Putamen (tissue), 1 donor: ENCODE data around the gene MTMR1.

Experiments
- DNase-seq: peaks from one replicate; pipeline ENCODE4 v3.0.0-alpha.2; 2016; ENCODE audit warnings: low spot score

Gene MTMR1

GRCh38 chrX:150762258-150763165, 69.3 kb downstream of the MTMR1 start:
- DNase-seq: no peak

DNA sequence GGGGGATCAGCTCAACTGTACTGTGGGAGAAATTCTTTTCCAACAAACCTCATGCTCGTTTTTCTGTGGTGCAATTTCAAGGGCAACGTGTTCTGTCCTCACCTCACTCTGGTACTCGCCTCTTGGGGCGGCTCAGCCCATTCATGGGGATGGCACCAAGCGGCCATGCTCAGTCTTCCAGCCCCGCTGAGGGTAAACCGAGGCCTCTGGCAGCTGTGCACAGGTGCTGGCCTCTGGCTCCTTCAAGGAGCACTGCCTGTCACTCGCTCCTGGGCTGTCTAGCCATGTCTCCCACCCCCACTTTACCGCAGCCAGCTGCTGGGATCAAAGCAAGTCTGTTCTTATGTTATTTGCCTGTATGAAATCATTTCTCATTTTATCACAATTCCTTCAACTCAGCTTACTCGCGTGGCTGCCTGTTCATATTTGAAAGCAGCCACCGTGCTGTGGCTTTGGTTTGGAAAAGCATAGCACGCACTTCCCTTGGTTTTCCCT, 70.2 kb downstream of the MTMR1 start:
- DNase-seq: no peak

GRCh38 chrX:150763810-150764209, 70.6 kb downstream of the MTMR1 start:
- DNase-seq: no peak

GRCh38 chrX:150765237-150765636, 72.0 kb downstream of the MTMR1 start:
- DNase-seq: no peak

DNA sequence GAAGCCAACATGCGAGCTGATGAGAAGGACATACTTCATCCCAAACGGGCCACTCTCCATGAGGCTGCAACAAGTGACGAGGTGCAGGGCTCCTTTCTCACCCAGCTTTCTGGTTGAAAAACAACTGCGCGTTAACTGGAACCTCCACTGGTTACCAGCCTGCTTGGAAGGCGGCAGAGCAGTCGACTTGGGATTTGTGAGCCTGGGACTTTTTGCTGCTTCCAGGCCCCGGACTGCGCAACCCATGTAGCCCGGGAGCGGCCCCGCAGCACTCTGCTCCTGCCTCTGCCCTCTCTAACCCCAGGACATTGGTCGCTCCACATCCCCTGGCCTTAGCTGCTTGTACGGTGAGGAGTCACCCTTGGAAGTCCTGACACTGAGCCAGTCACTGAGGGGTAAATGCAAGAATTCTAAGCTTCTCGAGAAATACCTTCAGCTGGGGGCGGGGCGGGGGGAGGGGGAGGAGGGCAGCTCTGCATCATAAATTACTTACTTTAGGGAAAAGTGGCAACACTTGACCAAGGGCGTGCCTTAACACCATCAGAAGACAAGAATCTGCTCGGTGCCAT, 72.7 kb downstream of the MTMR1 start:
- DNase-seq: no peak

DNA sequence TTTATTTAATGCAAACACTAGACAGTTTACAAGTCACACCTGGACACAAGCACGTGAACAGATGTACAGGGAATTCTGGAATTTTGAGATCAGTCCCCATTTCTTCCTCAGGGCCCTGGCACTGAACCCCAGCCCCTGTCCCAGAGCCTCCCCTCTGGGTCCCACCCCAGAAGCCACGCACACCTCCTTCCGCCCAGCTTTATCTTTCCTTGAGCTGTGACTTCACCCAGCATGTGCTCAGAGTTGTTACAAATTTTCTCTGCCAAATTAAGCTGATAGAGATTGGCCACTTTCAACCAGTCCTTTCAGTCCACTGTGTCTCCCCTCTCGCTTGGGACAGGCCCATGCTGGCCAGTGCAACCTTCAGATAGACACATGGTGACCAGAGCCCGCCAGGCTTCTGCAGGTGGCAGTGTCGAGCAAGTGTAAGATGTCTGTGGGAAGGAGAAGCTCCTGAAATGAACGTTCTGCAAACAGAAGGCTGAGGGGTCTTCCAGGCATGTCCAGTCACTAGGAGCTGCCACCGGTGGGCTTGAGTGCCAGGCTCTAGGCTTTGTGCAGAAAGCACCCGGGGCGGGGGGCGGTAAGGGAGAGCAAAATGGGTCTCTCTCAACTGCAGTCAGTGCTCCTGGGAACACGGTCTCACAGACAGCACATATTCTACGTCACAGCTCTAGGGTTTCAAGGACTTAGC, 73.3 kb downstream of the MTMR1 start:
- DNase-seq: no peak

DNA sequence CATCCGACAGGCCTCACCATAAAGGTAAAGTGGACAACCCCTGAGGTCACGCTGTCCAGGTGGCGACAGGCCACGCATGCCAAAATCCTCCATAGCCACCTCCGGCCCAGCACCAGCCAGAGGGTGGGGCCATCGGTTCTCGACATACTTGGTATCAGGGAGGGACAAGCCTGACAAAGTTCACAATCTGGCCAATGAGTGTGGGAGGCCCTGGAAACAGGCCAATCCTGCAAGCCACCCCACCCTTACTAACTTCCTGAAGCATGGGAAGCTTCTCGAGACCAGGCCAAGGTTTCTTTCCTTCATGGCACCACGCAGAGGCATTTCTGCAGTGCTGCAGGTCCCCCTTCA, 73.8 kb downstream of the MTMR1 start:
- no peak for DNase-seq

DNA sequence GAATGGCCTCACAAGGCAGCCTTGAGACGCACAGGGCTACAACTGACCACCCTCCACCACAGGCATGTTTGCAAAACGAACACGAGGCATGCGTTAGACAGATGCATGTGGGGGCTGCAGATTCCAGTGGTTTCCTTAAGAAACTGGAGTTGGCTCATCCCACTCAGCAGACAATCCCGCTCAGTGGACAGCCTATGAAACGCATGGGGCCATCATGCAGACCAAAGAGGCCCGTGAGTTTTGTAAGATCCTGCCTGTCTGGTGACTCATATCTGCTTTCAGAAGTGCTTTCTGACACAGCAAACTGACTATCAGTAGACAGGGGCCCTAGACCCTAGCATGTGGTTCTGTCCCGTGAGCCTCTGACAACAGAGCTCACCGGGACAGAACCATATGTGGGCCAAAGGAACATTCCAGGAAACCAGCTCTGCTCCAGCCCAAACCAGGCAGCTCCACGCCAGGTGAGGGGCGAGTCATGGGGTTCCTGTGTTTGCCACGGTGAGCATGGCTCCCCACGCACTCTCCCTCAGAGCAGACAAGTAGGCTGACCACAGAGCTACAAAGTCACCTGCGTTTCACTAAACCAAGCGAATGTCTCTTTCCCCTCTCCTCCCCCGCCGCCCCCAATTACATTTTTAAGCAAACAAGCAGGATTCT, 74.4 kb downstream of the MTMR1 start:
- DNase-seq: no peak

DNA sequence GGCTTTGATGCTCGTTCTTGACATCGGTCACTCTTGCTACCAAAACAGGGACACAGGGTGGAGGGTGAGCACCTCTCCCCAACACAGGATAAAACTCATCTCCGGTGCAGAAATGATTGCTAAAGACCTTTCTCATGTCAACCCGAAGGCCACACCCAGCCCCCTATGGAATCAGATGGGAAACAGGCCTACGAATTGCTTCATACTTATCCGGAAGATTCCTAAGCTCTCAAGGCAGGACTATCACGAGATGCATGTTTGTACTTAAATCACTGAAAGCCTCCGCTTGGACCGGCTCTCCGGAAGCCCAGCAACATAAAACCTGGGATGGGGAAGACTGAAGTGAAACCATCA, 74.9 kb downstream of the MTMR1 start:
- DNase-seq: no peak

DNA sequence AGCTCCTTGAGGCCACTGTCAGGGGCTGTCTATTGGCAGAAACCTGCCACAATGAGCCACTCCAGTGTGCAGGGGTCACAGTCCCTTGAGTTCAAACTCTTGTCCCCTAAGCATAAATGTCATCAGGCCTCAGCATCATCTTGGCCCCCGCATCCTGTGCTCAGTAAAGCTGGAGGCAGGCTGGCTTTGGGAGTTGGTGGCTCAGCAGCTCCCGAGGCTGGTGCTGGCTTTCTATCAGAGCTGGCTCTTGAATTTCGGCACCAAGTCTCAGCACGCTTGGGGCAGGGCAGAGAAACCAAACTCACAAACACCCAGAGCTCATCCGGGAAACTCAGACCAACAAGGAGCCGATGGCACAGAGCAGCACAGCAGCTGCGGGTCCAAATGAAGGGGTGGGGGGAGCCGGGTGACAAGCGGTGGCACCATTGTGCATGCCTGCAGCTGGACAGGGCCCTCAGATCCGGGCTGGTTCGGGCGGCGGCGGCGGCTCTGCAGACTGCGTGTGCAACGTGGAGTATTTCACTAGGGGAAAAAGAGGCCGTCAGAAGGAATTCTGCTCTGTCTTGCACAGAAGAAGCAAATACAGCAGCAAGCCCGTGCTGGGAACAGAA, 75.5 kb downstream of the MTMR1 start:
- peak; percentile 64 for DNase-seq

DNA sequence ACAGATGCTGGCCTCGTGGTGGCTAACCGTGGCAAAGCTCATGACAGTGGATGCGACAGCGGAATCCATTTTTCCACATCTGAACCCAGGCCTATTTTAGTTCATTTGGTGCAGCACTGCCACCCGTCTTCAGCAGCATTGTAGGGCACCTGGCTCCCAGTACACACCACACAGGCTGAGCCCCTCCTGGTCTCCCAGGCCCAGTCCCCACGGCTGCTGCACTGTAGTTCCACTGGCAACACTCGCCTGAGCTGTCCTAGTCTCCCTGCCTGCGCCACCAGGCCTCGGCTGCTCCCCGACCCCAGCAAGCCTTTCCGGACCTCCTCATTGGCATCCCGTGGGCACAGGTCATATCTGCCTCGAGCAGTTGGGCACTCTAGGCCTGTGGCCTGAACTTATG, 76.2 kb downstream of the MTMR1 start:
- no peak for DNase-seq

DNA sequence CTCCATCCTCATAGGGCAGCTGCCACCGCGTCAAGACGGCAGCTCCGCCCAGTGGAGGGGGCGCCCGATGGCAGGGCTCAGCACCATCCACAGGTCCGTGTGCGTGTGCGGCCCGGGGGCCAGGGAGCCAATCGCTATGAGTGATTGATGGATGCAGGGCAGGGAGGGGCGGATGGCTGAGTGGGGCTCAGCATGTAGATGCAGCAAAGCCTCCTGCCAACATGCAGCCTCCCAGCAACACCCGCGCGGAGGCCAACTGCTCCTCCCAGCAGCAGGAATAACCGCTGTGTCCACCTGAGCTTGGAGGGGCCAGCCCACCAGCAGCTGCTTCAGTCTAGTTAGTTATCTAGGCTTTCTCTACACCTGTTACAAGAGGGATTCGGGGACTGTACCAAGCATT, 77.4 kb downstream of the MTMR1 start:
- no peak for DNase-seq

DNA sequence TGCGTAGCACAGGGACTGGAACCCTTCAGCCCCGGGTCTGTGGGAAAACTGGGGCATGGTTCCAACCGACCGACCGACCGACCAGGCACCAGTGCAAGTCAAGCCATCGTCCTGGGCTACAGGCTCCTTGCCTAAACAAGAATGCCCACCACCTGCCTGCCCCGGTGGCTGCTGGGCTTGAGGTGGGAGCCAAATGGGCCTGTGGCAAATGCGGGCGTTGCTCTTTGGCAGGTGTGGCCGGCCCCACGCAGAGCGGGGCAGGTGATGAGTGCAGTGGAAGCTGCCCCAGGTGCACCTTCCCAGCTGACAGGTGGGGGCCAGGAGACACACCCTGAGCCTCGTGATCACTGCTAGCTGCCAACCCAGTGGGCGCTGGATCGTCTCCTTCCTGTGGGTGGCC, 77.9 kb downstream of the MTMR1 start:
- DNase-seq: no peak

GRCh38 chrX:150772150-150772970, 79.2 kb downstream of the MTMR1 start:
- peak; percentile 57 for DNase-seq

DNA sequence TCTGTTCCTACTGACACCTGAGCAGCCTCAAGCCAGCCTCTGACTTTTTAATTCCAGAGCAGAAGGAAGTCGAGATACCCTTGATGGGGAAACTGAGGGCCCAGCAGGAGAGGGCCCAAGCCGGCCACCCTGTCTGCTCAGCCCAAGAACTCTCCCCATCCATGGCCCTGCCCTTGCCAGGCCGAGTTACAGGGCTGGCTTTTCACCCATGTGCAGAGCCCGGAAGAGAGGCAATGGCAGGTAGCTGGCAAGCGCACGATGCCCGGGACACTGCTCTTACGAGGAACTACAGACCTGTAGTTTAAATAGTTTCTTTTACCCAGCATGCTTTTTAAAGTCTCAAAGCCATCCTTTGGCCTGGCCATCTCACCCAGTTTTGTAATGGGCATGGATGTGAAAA, 79.9 kb downstream of the MTMR1 start:
- DNase-seq: no peak

GRCh38 chrX:150773634-150774033, 80.4 kb downstream of the MTMR1 start:
- DNase-seq: no peak

DNA sequence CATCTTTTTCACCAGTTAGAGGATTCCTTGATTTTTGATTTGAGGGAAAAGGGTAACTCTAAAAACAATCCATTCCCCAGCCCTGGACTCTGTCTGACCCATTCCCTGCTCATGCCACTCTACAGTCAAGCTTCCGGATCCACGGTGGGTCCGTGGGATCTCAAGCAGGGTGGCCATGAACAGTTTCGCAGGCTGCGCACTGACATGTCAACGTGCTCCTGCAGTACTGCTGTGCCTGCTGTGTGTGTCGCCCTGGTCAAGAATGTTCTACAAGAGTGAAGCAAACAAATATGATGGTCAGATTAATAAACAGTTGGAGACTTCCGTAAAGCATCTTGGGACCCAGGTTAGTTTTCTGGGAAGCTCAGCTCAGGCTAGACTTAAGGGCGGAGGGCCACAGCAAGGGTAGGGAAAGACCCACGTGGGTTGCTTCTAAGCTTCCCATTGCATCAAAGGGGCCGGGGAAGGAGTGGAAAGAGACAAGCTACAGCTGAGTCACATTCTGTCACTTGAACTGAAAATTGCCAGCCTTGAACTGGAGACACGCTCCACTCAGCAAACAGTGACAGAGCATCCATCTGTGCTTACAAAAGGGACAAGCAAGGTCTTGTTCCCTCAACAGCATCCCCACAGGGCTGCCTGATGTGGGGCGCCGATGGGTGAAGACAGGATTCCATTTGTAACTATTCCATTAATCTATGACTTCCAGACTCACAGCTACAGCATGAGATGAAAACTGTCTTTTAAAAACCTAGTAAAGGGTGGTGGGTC, 81.8 kb downstream of the MTMR1 start:
- DNase-seq: peak; percentile 27

DNA sequence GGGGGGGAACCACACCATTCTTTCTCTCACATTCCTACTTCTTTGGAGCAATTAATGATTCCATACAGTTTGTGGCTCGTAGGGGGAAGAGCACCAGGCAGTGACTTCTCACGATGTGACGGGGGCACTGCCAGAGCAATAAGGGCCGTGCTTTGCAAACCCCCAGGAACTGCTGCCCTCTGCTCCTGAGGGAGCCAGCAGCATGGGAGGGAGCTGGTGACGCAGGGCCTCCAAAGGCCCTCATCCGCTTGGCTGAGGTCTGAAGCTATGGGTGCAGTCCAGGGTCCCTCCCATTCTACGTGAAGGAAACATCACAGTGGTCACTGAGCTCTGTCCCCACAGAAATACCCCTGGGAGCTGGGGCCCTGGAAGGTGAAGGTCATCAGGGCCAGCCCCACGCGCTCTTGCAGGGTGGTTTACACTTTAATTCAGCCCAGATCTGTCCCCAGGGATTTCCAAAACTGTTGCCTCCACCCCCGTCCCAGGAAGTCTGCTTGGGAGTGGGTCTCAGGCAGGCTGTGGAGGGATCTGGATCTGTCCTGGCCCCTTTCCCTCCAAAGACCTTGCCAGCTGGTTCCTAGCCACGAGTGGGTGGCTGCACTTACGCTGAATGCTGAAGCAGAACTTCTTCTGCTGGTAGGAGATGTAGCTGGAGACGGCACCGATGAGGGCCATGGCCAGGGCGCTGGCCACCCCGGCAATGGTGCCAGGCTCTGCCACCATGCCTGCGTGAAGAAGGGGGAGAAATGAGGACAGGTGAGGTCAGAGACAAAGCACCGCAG, 82.6 kb downstream of the MTMR1 start:
- no peak for DNase-seq

- DNase-seq: no peak
Measured at GRCh38 chrX:150777328-150777992, 84.3 kb downstream of the MTMR1 start.
